Measurements from ENCODE around the gene CDC14C.

Gene CDC14C

DNA sequence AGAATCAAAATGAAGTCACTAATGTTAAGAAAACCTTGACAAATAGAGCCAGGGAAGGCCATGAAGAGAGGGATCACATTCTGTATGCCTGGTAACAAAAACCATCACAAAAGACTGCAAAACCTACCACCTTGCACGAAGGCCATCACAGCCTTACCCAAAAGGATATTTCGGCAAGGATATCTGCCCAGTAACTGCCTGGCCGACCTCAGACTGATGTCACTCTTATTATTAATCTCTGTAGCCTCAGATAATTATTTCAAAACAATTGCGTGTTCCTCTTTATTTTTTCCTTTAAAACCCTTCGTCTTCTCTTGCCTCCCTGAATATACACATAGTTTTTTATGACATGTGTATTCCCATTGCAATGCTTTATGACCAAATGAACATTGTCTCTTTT, 52.5 kb downstream of the CDC14C start:
- no peak for TF ChIP-seq CTCF (IDR thresholded peaks at IDR 0.05; ENCODE audit: insufficient read depth, missing control alignments)
- FAIRE-seq (no peak), DNase-seq (ENCODE audit: insufficient read length, low spot score) (no peak)
